Vagina (tissue), 2 donors: ENCODE measurements around the gene NFATC4. TPM values are rescaled to one million over a fixed set of nuclear protein-coding genes. Genes with fewer than 3 reads are reported as not detected.

Experiments used
- DNase-seq, 2 donors: peaks; one replicate each; pipeline ENCODE4 v3.0.0-alpha.2; 2017; ENCODE audit errors: extremely low spot score in 2 of 2
- H3K27ac ChIP-seq: fragments of 200-600 bp; sonication (generic); one replicate; pipeline ENCODE4 v1.5.1; 2019
- H3K27me3 ChIP-seq: fragments of 200-600 bp; sonication (generic); one replicate; pipeline ENCODE4 v1.5.1; 2019
- H3K36me3 ChIP-seq, 2 donors: fragments of 200-600 bp; sonication (generic); one replicate each; pipeline ENCODE4 v1.5.1; 2017 to 2019
- H3K4me1 ChIP-seq: fragments of 200-600 bp; sonication (generic); one replicate; pipeline ENCODE4 v1.5.1; 2019
- H3K4me3 ChIP-seq, 2 donors: fragments of 200-600 bp; sonication (generic); 1 replicate in 1 of 2; 2 replicates in 1 of 2; pipeline ENCODE4 v1.5.1; 2016 to 2019
- H3K9me3 ChIP-seq: fragments of 200-600 bp; sonication (generic); one replicate; pipeline ENCODE4 v1.5.1; 2019
- CTCF ChIP-seq, 3 experiments: fragments of 450-650 bp in 2 of 3; fragments of 200-600 bp in 1 of 3; sonication (generic) in 1 of 3; IDR thresholded peaks; one replicate each; pipeline ENCODE4 v1.5.1; 2017 to 2019; ENCODE audit warnings: antibody characterized with exemption in 3 of 3, mild to moderate bottlenecking in 2 of 3, moderate library complexity in 2 of 3
- POLR2A ChIP-seq, 2 donors: fragments of 450-650 bp; IDR thresholded peaks; one replicate each; pipeline ENCODE4 v1.6.1; 2017; ENCODE audit warnings: antibody characterized with exemption in 2 of 2, mild to moderate bottlenecking in 2 of 2, moderate library complexity in 2 of 2
- POLR2AphosphoS5 ChIP-seq, 2 donors: sonication (generic); formaldehyde crosslinking; IDR thresholded peaks; one replicate each; pipeline ENCODE4 v1.9.0; 2017; ENCODE audit warnings: antibody characterized with exemption in 2 of 2, mild to moderate bottlenecking in 2 of 2, low read depth in 1 of 2; ENCODE audit not compliant: insufficient read depth in 1 of 2
- intact Hi-C: fragments of 100-400 bp; cut with DNase I; formaldehyde crosslinking; loops from one replicate; pipeline ENCODE4 v1.15.1; 2023
- total RNA-seq: library from RNA; depleted of rRNA; stranded (reverse); fragments of >200 nt; gene quantifications from one replicate; pipeline ENCODE4 v1.2.3, GENCODE V29; 2016

NFATC4 gene
- total RNA-seq, 1 donor from 2014 or later: 47.9 TPM

DNA sequence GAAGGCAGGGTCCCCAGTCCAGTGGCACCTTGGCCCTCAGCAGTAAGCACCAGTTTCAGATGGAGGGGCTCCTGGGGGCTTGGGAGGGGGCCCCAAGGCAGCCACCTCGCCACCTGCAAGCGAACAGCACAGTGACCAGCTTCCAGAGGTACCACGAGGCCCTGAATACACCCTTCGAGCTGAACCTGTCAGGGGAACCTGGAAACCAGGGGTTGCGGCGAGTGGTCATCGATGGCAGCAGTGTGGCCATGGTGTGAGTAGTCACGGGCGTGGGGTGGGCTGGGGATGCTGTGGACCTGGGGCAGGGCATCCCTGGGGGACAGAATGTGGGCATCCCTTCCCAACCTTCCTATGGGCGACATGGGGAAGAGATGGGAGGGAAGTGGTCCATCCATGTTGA, 42.0 kb downstream of the NFATC4 start:
- Histone ChIP-seq H3K4me1 (peaks cover 15% of the 10 kb centered on the region), H3K36me3 (peaks cover 0 to 43% of the 10 kb centered on the region in 2 donors), H3K4me3 (no peak overlapping the region), H3K27me3 (no peaks in the 10 kb centered on the region), H3K9me3 (no peaks in the 10 kb centered on the region), H3K27ac (no peak overlapping the region)
- TF ChIP-seq CTCF (IDR thresholded peaks at IDR 0.05) (no peak), POLR2AphosphoS5 (IDR thresholded peaks at IDR 0.05; ENCODE audit: insufficient read depth in 1 of 2, low read depth in 1 of 2) (no peak), POLR2A (IDR thresholded peaks at IDR 0.05) (no peak)
- intact Hi-C loops: loop anchor here (5.0 kb wide), 1 partner anchor 1403 kb away; no protein-coding TSS in a partner anchor
- no peak for DNase-seq

- Histone ChIP-seq H3K27ac (no peak overlapping the region), H3K27me3 (no peaks in the 10 kb centered on the region), H3K4me1 (peaks cover 10% of the 10 kb centered on the region), H3K4me3 (no peak overlapping the region), H3K9me3 (no peaks in the 10 kb centered on the region), H3K36me3 (peaks cover 0 to 44% of the 10 kb centered on the region in 2 donors)
- DNase-seq: no peak
- TF ChIP-seq CTCF (IDR thresholded peaks at IDR 0.05) (peak in 2 of 3 experiments; percentile 13 to 64), POLR2A (IDR thresholded peaks at IDR 0.05) (no peak)
- intact Hi-C loops: no loop called here
These were observed 43.7 kb downstream of the NFATC4 start for GRCh38 chr14:24411443-24412389.

DNA sequence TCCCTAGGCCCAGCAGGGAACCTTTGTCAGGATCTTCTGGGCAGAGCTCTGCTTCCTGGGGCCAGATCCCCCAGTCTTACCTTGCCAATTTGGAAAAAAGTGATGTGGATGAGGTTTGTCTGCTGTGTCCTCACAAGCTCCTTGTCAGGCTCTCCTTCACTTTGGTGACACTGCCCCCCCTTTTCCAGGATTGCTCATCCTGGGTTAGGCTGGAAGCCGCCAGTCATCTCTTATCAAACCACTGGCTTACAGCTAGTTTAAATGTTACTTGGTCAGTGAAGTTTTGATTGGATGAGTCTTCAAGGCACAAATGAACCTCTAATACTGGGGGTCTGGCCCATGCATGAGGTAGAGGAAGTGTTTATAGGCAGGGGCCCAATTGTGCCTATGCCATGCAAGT, 46.1 kb downstream of the NFATC4 start:
- DNase-seq: no peak
- H3K27ac ChIP-seq: no peak overlapping the region
- H3K4me1 ChIP-seq: peaks cover 15% of the 10 kb centered on the region
- no peaks in the 10 kb centered on the region for H3K9me3 ChIP-seq
- H3K36me3 ChIP-seq: peaks cover 0 to 28% of the 10 kb centered on the region in 2 donors
- no peak overlapping the region for H3K4me3 ChIP-seq
- TF ChIP-seq POLR2AphosphoS5 (IDR thresholded peaks at IDR 0.05; ENCODE audit: insufficient read depth in 1 of 2, low read depth in 1 of 2) (no peak), POLR2A (IDR thresholded peaks at IDR 0.05) (no peak), CTCF (IDR thresholded peaks at IDR 0.05) (no peak)
- intact Hi-C loops: no loop called here
- H3K27me3 ChIP-seq: no peaks in the 10 kb centered on the region

- H3K27me3 ChIP-seq: no peaks in the 10 kb centered on the region
- no peaks in the 10 kb centered on the region for H3K9me3 ChIP-seq
- intact Hi-C loops: no loop called here
- H3K36me3 ChIP-seq: peaks cover 0 to 20% of the 10 kb centered on the region in 2 donors
- TF ChIP-seq POLR2A (IDR thresholded peaks at IDR 0.05): no peak
- TF ChIP-seq CTCF (IDR thresholded peaks at IDR 0.05): no peak
- no peak for TF ChIP-seq POLR2AphosphoS5 (IDR thresholded peaks at IDR 0.05; ENCODE audit: insufficient read depth in 1 of 2, low read depth in 1 of 2)
- no peak overlapping the region for H3K4me3 ChIP-seq
- H3K4me1 ChIP-seq: peaks cover 16% of the 10 kb centered on the region
- H3K27ac ChIP-seq: no peak overlapping the region
- no peak for DNase-seq
These were observed 46.9 kb downstream of the NFATC4 start for GRCh38 chr14:24414732-24415420.
